Activated T-cell treated with anti-CD3 and anti-CD28 coated beads, Interleukin-2, amount 50 U/mL, for 48 hours (primary cell): Measurements from ENCODE around the gene FMO1.
"Not testable (repeated sequence)": the region's sequence is repeated elsewhere in the genome, so short reads cannot be mapped to it uniquely, and the experiment has no call there.

Experiments used
- DNase-seq, 2 experiments: peaks; one replicate each; pipeline ENCODE4 v3.0.0-alpha.2; 2020

Gene FMO1, protein sequence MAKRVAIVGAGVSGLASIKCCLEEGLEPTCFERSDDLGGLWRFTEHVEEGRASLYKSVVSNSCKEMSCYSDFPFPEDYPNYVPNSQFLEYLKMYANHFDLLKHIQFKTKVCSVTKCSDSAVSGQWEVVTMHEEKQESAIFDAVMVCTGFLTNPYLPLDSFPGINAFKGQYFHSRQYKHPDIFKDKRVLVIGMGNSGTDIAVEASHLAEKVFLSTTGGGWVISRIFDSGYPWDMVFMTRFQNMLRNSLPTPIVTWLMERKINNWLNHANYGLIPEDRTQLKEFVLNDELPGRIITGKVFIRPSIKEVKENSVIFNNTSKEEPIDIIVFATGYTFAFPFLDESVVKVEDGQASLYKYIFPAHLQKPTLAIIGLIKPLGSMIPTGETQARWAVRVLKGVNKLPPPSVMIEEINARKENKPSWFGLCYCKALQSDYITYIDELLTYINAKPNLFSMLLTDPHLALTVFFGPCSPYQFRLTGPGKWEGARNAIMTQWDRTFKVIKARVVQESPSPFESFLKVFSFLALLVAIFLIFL

DNA sequence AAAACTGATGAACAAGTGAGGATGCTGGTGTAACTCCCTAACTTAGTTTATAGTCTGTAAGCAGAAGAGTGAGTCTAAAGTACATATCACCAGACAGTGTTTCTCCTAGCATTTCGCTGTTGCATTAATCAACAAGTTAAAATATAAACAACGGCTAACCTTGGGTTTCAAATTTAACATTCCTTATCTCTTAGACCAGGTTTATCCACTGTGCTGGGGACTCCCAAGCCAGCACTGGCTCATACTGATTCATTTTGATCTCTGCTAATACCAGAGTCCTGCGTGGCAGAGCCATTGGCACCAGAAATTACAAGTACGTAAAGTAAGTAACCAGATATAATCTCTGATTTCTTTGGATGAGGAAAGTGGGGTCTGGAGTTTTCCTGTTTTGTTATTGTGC, at the start of gene FMO1:
Gene FMO1 (plus strand): TSS at position 193 of the 400 bp plus-strand sequence. CDS start 9,594 bp downstream, outside the sequence.
- DNase-seq: no peak

DNA sequence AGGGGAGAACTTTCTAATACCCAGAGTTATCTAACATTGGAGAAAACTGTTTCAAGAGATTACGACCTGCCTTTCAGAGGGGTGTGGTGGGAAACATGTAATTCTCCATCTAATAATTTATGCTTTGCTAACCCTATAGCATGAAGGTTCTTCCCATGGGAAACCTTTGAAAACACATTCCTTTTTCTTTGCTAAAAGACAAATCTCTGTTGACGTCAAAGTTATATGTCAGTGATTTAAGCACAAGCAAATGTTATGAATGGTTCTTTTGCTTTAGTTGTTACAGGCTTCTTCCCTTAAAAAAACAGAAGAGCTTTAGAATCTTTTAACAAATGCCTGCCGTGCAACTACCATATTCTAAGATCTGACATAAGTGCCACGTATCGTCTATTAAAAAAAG, 44.0 kb upstream of the FMO1 start:
- DNase-seq: no peak

GRCh38 chr1:171206204-171206977, 41.9 kb upstream of the FMO1 start:
- DNase-seq: no peak

DNA sequence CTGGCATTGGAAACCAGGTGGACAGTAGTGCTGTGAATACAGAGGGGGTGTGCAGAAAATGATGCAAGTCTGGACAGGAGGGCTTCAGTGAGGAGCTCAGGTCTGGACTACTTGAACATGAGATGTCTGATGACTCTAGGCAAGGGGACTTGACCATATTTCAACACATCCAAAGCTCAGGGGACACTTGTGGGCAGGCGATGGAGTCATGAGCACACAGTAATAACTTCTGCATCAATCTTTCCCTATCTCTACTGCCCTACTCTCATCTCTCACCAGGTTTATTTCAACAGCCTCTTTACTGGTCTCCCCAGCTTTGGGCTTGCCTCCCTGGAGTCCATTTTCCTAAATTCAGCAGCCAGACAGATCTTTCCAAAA, 41.3 kb upstream of the FMO1 start:
- DNase-seq: no peak

DNA sequence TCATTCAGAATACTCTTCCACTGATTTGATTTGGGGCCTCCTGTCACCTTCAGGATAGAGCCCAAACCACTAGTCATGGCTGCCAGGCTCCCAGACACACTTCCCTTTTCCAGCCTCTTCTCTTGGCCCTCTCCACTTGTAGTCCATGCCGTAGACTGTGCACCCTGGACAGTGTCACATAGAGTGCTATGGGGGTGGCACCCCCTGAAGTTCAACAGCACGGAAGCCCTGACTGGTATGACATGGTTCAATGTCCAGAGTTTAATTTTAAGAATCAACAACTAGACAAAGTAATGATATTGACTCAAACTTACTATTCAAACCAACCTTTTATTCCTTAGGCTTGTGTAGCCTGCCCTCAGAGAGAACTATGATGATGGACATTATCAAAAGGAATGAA, 40.9 kb upstream of the FMO1 start:
- DNase-seq: no peak

- no peak for DNase-seq
Measured at GRCh38 chr1:171210355-171210754, 37.9 kb upstream of the FMO1 start.

DNA sequence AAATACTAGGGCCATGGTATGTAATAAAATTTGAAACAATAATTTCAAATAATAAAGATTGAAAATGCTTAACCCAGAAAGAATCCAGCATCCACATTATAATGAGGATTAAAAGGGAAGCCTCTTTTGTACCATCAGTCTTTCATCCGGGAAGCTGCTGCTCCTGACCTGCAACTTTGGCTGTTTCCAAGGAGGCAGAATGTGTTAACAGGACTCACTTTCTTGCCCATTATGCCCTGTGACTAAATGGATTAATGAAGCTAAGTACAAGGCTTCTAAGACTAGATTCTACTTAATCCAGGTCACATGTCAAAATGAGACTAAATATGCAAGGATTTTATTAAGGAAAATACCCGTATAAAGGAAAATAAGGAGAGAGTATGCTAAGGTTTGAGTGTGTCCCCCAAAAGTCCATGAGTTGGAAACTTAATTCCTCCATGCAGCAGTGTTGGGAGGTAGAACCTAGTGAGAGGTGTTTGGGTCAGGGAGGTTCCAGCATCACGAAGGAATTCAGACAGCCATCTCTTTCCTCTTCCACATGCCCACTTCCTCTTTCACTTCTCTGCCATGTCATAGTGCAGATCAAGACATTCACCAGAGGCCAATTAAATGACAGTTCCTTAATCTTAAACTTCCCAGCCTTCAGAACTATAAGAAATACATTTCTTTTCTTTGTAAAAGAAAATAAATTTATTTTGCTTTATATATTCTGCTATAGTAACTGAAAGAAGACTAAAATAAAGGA, 35.5 kb upstream of the FMO1 start:
- no peak for DNase-seq

DNA sequence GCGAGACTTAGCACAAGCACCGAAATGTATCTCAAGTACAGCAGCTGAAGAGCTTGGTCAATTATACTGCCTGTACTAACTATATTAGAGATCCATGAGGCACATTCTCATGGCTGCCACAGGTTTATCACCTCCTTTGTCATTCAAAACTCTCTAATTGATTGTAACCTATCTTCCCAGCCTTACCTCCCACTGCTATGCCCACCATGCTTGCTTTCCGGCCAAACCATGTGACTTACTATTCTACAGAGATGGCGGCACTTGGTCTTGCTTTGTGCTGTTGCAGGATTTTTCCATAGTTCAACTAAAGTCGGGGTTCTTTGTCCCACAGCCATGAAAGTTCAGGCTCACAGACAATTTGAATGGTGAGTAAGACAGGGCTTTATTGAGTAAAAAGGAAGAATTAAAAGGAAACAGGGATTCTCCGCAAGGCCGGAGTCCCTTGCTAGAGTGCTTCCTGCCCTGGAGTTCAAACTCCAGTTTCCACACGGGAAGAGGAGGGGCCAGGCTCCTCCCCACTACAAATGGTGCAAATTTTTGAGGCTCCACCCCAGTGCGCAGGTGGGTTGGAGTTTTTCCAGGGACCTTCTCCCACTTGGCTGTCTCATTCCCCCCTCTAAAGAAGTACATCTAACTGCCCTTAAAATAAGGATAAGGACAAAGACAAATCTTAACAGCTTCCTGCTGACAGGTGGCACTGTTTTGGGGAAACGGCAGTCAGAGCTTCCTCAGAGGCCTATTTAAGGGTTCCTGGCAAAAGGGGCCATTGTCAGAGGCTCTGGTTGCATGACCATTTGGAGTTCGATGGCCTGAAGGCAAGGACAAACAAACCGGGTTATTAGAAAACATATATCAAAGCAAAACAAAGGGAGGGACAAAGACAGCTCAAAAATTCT, 34.5 kb upstream of the FMO1 start:
- no peak for DNase-seq

- no peak for DNase-seq
Measured at GRCh38 chr1:171217658-171218443, 30.4 kb upstream of the FMO1 start.

DNA sequence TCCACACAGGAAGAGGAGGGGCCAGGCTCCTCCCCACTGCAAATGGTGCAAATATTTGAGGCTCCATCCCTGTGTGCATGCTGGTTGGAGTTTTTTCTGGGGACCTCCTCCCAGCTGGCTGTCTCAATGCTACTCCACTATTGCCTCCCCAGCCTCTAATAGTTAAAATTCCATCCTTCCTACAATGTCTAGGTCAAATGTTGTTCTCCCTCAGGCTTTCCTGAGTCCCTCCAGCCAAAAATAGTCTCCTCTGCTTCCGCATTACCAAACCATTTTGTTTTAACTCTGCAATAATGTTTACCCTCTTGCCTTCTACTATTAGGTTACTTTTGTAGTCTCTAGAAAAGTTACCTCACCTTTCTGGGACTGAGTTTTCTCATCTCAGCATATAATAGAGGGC, 29.6 kb upstream of the FMO1 start:
- no peak for DNase-seq

DNA sequence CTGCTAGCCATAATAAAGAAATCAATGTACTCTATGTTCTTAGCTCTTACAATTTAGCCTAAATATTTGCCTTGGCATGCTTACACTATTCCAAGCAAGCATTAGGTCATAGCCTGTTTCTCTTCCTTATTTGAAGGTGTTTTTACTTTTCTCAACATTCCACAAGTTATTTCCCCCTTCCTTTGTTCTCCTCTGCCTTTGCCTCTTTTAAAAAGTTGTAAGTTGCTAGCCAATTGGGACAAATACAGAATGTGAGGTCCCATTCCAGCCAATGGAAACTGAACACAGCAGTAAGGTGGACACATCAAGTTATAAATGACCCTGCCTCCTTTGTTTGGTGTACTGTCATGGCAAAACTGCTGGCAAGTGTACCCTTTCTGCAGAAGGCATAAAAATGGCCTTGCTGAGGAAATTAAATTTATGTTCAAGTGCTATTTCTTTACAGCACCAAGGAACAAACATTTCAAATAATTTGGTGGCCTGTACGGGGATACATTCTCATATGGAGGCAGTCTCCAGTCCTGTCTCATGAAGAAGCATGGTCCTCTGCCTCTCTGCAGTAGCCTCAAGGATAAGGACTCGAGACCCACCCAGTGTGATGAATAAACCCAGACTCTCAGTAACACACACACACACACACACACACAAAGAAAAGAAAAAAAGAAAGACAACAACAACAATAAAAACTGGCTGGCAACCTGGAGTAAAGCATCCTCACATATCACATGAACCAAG, 28.8 kb upstream of the FMO1 start:
- DNase-seq: no peak

GRCh38 chr1:171220081-171220420, 28.2 kb upstream of the FMO1 start:
- DNase-seq: no peak

- no peak for DNase-seq
Measured at GRCh38 chr1:171220581-171221054, 27.7 kb upstream of the FMO1 start.

DNA sequence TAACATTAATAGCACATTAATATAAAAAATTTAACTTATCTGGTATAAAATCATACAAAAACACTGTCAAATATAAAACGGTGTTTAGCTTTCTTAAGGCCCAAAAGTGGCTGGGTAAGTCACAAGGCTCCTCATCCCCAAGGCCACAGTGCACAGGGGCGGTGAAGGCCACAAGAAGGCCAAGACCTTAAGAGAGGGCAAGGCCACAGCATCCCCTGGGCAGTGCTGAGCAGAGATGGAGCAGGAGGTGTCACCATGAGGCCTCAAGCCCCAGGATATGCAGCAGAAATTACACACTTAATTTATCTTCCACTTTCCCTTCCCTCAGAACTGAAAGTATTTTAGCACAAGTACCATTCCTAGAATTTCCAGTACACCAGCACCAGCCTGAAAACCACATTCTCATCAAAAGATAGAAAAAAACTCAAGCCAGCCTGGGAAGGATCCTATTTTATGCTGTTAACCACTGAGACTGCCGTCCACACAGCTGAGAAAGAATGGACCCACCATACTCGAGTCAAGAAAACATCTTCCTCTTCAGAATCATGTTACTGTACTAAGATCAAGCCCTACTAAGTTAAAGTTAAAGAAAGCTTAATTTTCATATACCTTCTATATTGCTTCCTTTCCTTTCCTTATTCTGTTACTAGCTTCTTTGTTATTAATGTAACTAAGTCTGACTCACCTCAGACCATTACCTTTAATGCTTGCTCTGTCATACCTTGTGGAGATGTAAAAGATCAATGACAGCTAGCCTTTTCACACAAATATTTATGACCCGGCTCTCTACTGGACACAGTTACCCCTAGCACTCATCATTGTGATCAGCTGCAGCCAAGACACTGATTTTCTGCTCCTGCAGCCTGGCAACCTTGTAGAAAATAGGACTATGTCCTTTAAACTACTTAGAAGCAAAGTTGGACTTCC, 26.4 kb upstream of the FMO1 start:
- no peak for DNase-seq

- no peak for DNase-seq
Measured at GRCh38 chr1:171222936-171223335, 25.4 kb upstream of the FMO1 start.

DNA sequence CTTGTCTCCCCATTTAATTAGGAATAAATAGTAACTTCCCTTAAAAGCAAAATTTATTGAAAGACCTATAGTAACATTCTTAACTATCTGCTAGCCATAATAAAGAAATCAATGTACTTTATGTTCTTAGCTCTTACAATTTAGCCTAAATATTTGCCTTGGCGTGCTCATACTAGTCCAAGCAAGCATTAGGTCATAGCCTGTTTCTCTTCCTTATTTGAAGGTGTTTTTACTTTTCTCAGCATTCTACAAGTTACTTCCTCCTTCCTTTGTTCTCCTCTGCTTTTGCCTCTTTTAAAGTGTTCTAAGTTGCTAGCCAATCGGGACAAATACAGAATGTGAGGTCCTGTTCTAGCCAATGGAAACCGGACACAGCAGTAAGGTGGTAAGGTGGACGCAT, 24.0 kb upstream of the FMO1 start:
- DNase-seq: not testable (repeated sequence)

- peak in 1 of 2 experiments; percentile 19 for DNase-seq
Measured at GRCh38 chr1:171226747-171227370, 21.4 kb upstream of the FMO1 start.

DNA sequence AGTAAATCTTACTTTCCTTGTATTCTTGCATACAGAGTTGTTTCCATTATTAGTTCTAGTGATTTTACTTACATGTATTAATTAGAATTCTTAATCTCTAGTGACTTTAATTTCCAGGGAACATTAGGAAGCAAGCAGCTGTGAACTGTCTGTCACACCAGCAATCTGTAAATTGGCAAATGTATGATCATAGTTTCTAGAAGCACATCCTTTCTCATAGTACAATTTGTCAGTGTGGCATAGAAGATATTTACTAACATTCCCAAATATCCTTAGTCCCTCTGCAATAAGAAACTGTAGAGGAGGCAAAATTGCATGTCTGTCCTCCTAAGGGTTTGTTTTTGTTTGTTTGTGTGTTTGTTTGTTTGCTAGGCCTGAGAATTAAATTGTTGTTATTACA, 17.0 kb upstream of the FMO1 start:
- DNase-seq: no peak

DNA sequence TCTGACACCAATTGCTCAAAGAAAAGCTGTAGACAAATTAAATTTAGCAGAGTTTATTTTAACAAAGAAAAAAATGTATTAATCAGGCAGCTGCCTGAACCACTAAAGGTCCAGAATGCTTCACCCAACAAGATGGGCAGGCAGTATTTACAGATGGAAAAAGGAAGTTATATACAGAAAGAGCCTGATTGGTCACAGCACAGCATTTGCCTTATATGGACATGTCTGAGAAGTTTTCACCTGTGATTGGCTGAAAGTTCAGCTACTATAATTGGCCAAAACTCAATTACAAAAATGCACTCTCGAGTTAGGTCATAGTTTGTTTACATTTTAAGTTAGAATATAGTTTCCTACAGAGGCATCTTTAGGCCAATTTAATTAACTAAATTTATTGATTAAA, 15.1 kb upstream of the FMO1 start:
- DNase-seq: no peak
